ENCODE results near the gene WDR75. TPM values are rescaled to one million over a fixed set of nuclear protein-coding genes. Genes with fewer than 3 reads are reported as not detected.
"Not testable (repeated sequence)": the region's sequence is repeated elsewhere in the genome, so short reads cannot be mapped to it uniquely, and the experiment has no call there.

The WDR75 gene
- polyA plus RNA-seq, 4 donors: 11.6 to 37.5 (median 15.6) TPM

GRCh38 chr2:189427872-189428271 is 13.4 kb upstream of the WDR75 start:
- Histone ChIP-seq H3K27ac (ENCODE audit: low read depth in 1 of 3, low read length in 2 of 3) (no peak overlapping the region), H3K4me3 (ENCODE audit: low read depth in 1 of 3, low read length in 3 of 3) (no peak overlapping the region), H3K27me3 (ENCODE audit: control insufficient read depth in 3 of 3, insufficient read depth in 3 of 3, low read length in 3 of 3) (no peaks in the 10 kb centered on the region), H3K36me3 (ENCODE audit: control insufficient read depth in 3 of 3, insufficient read depth in 2 of 3, low read depth in 1 of 3, low read length in 3 of 3) (no peaks in the 10 kb centered on the region), H3K9me3 (ENCODE audit: control insufficient read depth in 2 of 2, insufficient read depth in 1 of 2, low read depth in 1 of 2, low read length in 1 of 2) (no peaks in the 10 kb centered on the region), H3K4me1 (ENCODE audit: control insufficient read depth in 3 of 3, insufficient read depth in 2 of 3, low read depth in 1 of 3, low read length in 2 of 3) (peaks cover 0 to 3% (median 0%) of the 10 kb centered on the region in 3 donors)
- WGBS, 3 donors: 40 to 73% (median 53%) methylated on average over 2 of the region's 2 CpGs
- DNase-seq (peak; percentile 36 to 45), FAIRE-seq (no peak)

GRCh38 chr2:189430448-189430847 is 10.8 kb upstream of the WDR75 start:
- H3K27me3 ChIP-seq (ENCODE audit: control insufficient read depth in 3 of 3, insufficient read depth in 3 of 3, low read length in 3 of 3); H3K4me1 ChIP-seq (ENCODE audit: control insufficient read depth in 3 of 3, insufficient read depth in 2 of 3, low read depth in 1 of 3, low read length in 2 of 3); H3K9me3 ChIP-seq (ENCODE audit: control insufficient read depth in 2 of 2, insufficient read depth in 1 of 2, low read depth in 1 of 2, low read length in 1 of 2); H3K36me3 ChIP-seq (ENCODE audit: control insufficient read depth in 3 of 3, insufficient read depth in 2 of 3, low read depth in 1 of 3, low read length in 3 of 3); DNase-seq; FAIRE-seq; H3K27ac ChIP-seq (ENCODE audit: low read depth in 1 of 3, low read length in 2 of 3); H3K4me3 ChIP-seq (ENCODE audit: low read depth in 1 of 3, low read length in 3 of 3): not testable (repeated sequence)
- WGBS, 3 donors: 78 to 89% (median 86%) methylated on average over 2 of the region's 2 CpGs

GRCh38 chr2:189435803-189436202 is 5.5 kb upstream of the WDR75 start:
- H3K27me3 ChIP-seq (ENCODE audit: control insufficient read depth in 3 of 3, insufficient read depth in 3 of 3, low read length in 3 of 3); H3K9me3 ChIP-seq (ENCODE audit: control insufficient read depth in 2 of 2, insufficient read depth in 1 of 2, low read depth in 1 of 2, low read length in 1 of 2); FAIRE-seq; H3K4me1 ChIP-seq (ENCODE audit: control insufficient read depth in 3 of 3, insufficient read depth in 2 of 3, low read depth in 1 of 3, low read length in 2 of 3); H3K36me3 ChIP-seq (ENCODE audit: control insufficient read depth in 3 of 3, insufficient read depth in 2 of 3, low read depth in 1 of 3, low read length in 3 of 3); H3K4me3 ChIP-seq (ENCODE audit: low read depth in 1 of 3, low read length in 3 of 3); DNase-seq; H3K27ac ChIP-seq (ENCODE audit: low read depth in 1 of 3, low read length in 2 of 3): not testable (repeated sequence)
- 93 to 97% (median 96%) methylated on average over 4 of the region's 4 CpGs for WGBS, 3 donors

GRCh38 chr2:189437926-189438325 is 3.3 kb upstream of the WDR75 start:
- DNase-seq: no peak

GRCh38 chr2:189439342-189439741 is 1.9 kb upstream of the WDR75 start:
- no peaks in the 10 kb centered on the region for H3K27me3 ChIP-seq (ENCODE audit: control insufficient read depth in 3 of 3, insufficient read depth in 3 of 3, low read length in 3 of 3)
- WGBS, 3 donors: 85 to 94% (median 94%) methylated on average over 1 of the region's 1 CpG
- no peak for FAIRE-seq

More at GRCh38 chr2:189437926-189438325, 3.3 kb upstream of the WDR75 start:
- Histone ChIP-seq H3K4me1 (ENCODE audit: control insufficient read depth in 3 of 3, insufficient read depth in 2 of 3, low read depth in 1 of 3, low read length in 2 of 3) (peaks cover 2 to 13% (median 7%) of the 10 kb centered on the region in 3 donors), H3K27me3 (ENCODE audit: control insufficient read depth in 3 of 3, insufficient read depth in 3 of 3, low read length in 3 of 3) (no peaks in the 10 kb centered on the region), H3K27ac (ENCODE audit: low read depth in 1 of 3, low read length in 2 of 3) (no peak overlapping the region), H3K4me3 (ENCODE audit: low read depth in 1 of 3, low read length in 3 of 3) (no peak overlapping the region), H3K36me3 (ENCODE audit: control insufficient read depth in 3 of 3, insufficient read depth in 2 of 3, low read depth in 1 of 3, low read length in 3 of 3) (no peaks in the 10 kb centered on the region), H3K9me3 (ENCODE audit: control insufficient read depth in 2 of 2, insufficient read depth in 1 of 2, low read depth in 1 of 2, low read length in 1 of 2) (no peaks in the 10 kb centered on the region)
- FAIRE-seq: no peak
- WGBS, 3 donors: 61 to 85% (median 67%) methylated on average over 1 of the region's 1 CpG

GRCh38 chr2:189440644-189440946 is 679 bp upstream of the WDR75 start:
- peak overlapping the region; percentile 49 to 82 (median 77) for H3K4me3 ChIP-seq (ENCODE audit: low read depth in 1 of 3, low read length in 3 of 3)
- peaks cover 2 to 16% (median 13%) of the 10 kb centered on the region in 3 donors for H3K4me1 ChIP-seq (ENCODE audit: control insufficient read depth in 3 of 3, insufficient read depth in 2 of 3, low read depth in 1 of 3, low read length in 2 of 3)
- FAIRE-seq: no peak
- no peaks in the 10 kb centered on the region for H3K9me3 ChIP-seq (ENCODE audit: control insufficient read depth in 2 of 2, insufficient read depth in 1 of 2, low read depth in 1 of 2, low read length in 1 of 2)
- no peak for DNase-seq
- H3K27ac ChIP-seq (ENCODE audit: low read depth in 1 of 3, low read length in 2 of 3): peak overlapping the region; percentile 94 to 96 (median 96)
- H3K36me3 ChIP-seq (ENCODE audit: control insufficient read depth in 3 of 3, insufficient read depth in 2 of 3, low read depth in 1 of 3, low read length in 3 of 3): peaks cover 0 to 2% (median 0%) of the 10 kb centered on the region in 3 donors
- 0 to 1% (median 0%) methylated on average over 8 of the region's 8 CpGs for WGBS, 3 donors
- no peaks in the 10 kb centered on the region for H3K27me3 ChIP-seq (ENCODE audit: control insufficient read depth in 3 of 3, insufficient read depth in 3 of 3, low read length in 3 of 3)

More at GRCh38 chr2:189439342-189439741, 1.9 kb upstream of the WDR75 start:
- Histone ChIP-seq H3K9me3 (ENCODE audit: control insufficient read depth in 2 of 2, insufficient read depth in 1 of 2, low read depth in 1 of 2, low read length in 1 of 2) (no peaks in the 10 kb centered on the region), H3K4me3 (ENCODE audit: low read depth in 1 of 3, low read length in 3 of 3) (no peak overlapping the region), H3K4me1 (ENCODE audit: control insufficient read depth in 3 of 3, insufficient read depth in 2 of 3, low read depth in 1 of 3, low read length in 2 of 3) (peaks cover 2 to 15% (median 13%) of the 10 kb centered on the region in 3 donors), H3K27ac (ENCODE audit: low read depth in 1 of 3, low read length in 2 of 3) (no peak overlapping the region), H3K36me3 (ENCODE audit: control insufficient read depth in 3 of 3, insufficient read depth in 2 of 3, low read depth in 1 of 3, low read length in 3 of 3) (no peaks in the 10 kb centered on the region)
- DNase-seq: no peak

- Histone ChIP-seq H3K27me3 (ENCODE audit: control insufficient read depth in 3 of 3, insufficient read depth in 3 of 3, low read length in 3 of 3) (no peaks in the 10 kb centered on the region), H3K4me1 (ENCODE audit: control insufficient read depth in 3 of 3, insufficient read depth in 2 of 3, low read depth in 1 of 3, low read length in 2 of 3) (peaks cover 2 to 16% (median 13%) of the 10 kb centered on the region in 3 donors), H3K9me3 (ENCODE audit: control insufficient read depth in 2 of 2, insufficient read depth in 1 of 2, low read depth in 1 of 2, low read length in 1 of 2) (no peaks in the 10 kb centered on the region), H3K4me3 (ENCODE audit: low read depth in 1 of 3, low read length in 3 of 3) (peak overlapping the region; percentile 73 to 82 (median 77)), H3K36me3 (ENCODE audit: control insufficient read depth in 3 of 3, insufficient read depth in 2 of 3, low read depth in 1 of 3, low read length in 3 of 3) (peaks cover 0 to 2% (median 0%) of the 10 kb centered on the region in 3 donors), H3K27ac (ENCODE audit: low read depth in 1 of 3, low read length in 2 of 3) (peak overlapping the region; percentile 94 to 96 (median 96))
- WGBS, 3 donors: 0 to 1% (median 0%) methylated on average over 12 of the region's 12 CpGs
- FAIRE-seq (no peak), DNase-seq (no peak)
These were observed 418 bp downstream of the WDR75 start for GRCh38 chr2:189441709-189442074.

GRCh38 chr2:189442468-189442867 is 1.2 kb downstream of the WDR75 start:
- no peak for DNase-seq
- no peaks in the 10 kb centered on the region for H3K9me3 ChIP-seq (ENCODE audit: control insufficient read depth in 2 of 2, insufficient read depth in 1 of 2, low read depth in 1 of 2, low read length in 1 of 2)

GRCh38 chr2:189444322-189444721 is 3.0 kb downstream of the WDR75 start:
- Histone ChIP-seq H3K27me3 (ENCODE audit: control insufficient read depth in 3 of 3, insufficient read depth in 3 of 3, low read length in 3 of 3) (no peaks in the 10 kb centered on the region), H3K4me3 (ENCODE audit: low read depth in 1 of 3, low read length in 3 of 3) (no peak overlapping the region), H3K4me1 (ENCODE audit: control insufficient read depth in 3 of 3, insufficient read depth in 2 of 3, low read depth in 1 of 3, low read length in 2 of 3) (peaks cover 2 to 16% (median 13%) of the 10 kb centered on the region in 3 donors), H3K36me3 (ENCODE audit: control insufficient read depth in 3 of 3, insufficient read depth in 2 of 3, low read depth in 1 of 3, low read length in 3 of 3) (peaks cover 0 to 2% (median 0%) of the 10 kb centered on the region in 3 donors), H3K27ac (ENCODE audit: low read depth in 1 of 3, low read length in 2 of 3) (no peak overlapping the region), H3K9me3 (ENCODE audit: control insufficient read depth in 2 of 2, insufficient read depth in 1 of 2, low read depth in 1 of 2, low read length in 1 of 2) (no peaks in the 10 kb centered on the region)
- 46 to 61% (median 51%) methylated on average over 1 of the region's 1 CpG for WGBS, 3 donors
- DNase-seq (no peak), FAIRE-seq (no peak)

More at GRCh38 chr2:189442468-189442867, 1.2 kb downstream of the WDR75 start:
- peaks cover 0 to 2% (median 0%) of the 10 kb centered on the region in 3 donors for H3K36me3 ChIP-seq (ENCODE audit: control insufficient read depth in 3 of 3, insufficient read depth in 2 of 3, low read depth in 1 of 3, low read length in 3 of 3)
- H3K4me3 ChIP-seq (ENCODE audit: low read depth in 1 of 3, low read length in 3 of 3): peak overlapping the region in 1 of 3 donors; percentile 82
- H3K27me3 ChIP-seq (ENCODE audit: control insufficient read depth in 3 of 3, insufficient read depth in 3 of 3, low read length in 3 of 3): no peaks in the 10 kb centered on the region
- no peak for FAIRE-seq
- WGBS, 3 donors: 84 to 89% (median 85%) methylated on average over 10 of the region's 10 CpGs
- H3K4me1 ChIP-seq (ENCODE audit: control insufficient read depth in 3 of 3, insufficient read depth in 2 of 3, low read depth in 1 of 3, low read length in 2 of 3): peaks cover 2 to 16% (median 13%) of the 10 kb centered on the region in 3 donors
- H3K27ac ChIP-seq (ENCODE audit: low read depth in 1 of 3, low read length in 2 of 3): no peak overlapping the region
